Endometrium (tissue), 2 donors: ENCODE results near the gene DRICH1.
"Not testable (repeated sequence)": the region's sequence is repeated elsewhere in the genome, so short reads cannot be mapped to it uniquely, and the experiment has no call there.

Source experiments
- FAIRE-seq: peaks from 2 replicates; lab custom pipeline; 2012; peaks lifted over from hg19 to GRCh38; lab: Jason Lieb, UNC
- donor health status: control.
- donor health status: control.

The DRICH1 gene

DNA sequence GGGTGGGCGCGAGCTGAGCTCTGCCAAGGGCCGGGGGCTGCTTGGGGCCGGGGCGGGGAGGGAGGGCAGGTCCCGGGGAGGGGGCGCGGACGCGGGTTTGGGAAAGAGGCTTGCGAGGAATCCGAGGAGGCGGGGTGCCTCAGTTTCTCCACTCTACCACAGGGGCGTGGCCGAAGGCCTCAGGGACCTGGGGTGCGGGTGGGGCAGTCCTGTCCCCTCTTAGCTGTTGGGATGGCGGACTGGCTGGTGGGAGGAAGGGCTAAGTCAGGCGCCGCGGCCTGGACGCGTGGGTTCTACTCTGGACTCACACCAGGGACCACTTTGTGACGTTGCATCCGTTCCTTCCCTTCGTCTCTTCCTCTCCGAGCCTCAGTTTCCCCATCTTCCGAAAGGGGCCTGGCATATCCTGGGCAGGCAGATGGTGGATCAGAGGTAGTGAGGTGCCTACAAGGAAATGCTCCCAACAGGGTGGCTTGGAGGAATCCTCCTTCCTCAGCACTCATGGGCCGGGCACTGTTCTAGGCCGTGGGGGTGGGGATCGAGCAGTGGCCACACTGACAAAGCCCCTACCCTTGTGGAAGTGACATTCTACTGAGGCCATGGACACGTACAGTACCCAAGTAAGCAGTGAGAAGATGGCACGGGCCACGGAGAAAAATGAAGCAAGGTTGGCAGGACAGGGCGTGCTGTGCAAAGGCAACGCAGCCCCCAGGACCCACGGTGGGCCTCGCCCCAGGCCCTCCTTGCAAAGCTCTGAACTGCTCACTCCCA lies 65.2 kb downstream of the DRICH1 start:
- no peak for FAIRE-seq

DNA sequence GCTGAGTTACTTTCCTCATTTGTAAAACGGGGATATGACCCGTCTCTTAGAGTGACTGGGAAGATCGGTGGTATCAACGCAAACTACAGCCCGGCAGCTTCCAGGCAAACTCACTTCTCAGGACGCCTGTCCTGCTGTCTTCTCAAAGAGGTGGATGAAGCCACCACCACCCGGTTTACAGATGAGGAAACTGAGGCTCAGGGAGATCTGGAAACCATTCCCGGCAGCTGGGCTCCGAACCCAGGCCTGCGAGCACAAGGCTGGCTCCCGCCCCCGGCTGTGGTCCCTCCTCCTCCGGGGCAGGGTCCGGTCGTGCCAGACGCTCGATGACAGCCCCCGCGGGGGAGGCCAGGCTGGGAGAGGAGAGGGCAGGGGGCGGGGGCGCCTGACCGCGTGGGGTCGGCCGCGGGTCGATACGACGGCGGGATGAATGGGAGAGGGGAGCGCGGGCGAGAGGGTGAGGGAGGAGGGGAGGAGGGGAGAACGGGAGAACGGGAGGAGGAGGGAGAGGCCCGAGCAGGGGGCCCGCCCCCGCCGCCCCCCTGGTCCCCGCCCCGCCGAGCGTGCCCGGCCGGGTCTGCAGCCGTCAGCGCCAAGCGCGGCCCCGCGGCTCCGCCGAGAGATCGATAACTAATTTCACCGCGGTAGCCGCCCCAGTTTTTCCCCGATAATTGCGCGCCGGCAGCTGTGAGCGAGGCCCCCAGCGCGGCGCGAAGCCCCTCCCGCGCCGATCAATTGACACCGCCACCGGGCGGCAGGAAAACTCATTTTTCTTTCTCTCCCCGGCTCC lies 66.0 kb downstream of the DRICH1 start:
- no peak for FAIRE-seq

DNA sequence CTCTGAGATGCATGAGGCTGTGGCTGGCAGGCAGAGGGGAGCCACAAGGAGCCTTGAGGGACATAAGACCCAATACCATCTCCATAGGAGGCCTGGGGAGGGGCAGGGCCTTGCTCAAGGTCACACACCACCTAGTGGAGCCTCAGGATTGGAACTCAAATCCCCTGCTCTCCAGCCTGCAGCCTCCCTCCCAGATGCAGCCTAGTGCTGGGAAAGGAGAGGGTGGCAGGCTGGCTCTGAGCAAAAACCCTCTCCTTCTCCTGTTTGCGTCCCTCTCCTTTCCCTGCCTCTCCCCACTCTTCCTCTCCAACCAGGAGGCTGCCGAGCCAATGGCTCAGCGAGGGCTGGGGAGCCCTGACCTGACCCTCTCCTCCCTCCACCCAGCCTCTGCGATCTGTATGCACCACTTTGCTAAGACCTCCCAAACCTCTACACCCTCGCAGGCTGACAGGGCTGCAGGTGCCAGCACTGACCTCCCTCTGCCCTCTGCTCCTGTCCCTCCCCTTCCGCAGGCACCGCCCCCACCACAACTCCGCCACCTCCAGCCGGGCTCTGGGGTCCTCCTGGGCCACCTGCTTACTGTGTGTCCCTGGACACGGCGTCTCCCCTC lies 66.7 kb downstream of the DRICH1 start:
- no peak for FAIRE-seq

DNA sequence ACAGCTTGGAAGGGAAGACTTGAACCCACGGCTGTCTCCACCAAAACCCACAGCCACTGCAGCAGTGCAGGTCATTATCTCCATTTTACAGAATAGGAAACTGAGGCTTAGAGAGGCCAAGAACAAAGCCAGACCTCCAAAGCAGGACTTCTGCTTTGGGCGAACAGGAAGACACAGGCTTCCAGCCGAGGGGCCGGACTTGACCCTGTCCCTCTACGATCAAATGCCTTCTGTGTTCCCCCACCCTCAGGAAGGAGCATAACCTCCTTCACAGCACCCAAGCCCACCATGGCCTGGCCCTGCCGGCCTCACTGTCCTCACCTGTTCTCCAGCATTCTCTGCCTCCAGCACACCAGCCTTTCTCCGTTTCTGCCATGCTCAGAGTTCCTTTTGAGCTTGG lies 67.8 kb downstream of the DRICH1 start:
- no peak for FAIRE-seq

DNA sequence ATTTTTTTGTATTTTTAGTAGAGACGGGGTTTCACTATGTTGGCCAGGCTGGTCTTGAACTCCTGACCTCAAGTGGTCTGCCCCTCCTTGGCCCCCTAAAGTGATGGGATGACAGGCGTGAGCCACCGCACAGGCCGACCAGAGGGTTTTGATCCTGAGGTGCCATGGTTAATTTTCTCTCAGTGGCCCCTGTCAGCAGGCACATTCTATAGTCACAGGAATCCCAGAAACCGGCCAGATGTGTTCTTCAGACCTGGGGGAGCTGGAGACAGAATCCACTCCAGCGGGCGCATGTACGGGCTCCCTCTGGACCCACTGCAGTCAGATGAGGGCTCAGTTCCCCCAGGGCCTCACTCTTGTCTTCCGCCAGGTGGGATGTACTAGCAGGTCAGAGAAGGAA lies 69.0 kb downstream of the DRICH1 start:
- no peak for FAIRE-seq

DNA sequence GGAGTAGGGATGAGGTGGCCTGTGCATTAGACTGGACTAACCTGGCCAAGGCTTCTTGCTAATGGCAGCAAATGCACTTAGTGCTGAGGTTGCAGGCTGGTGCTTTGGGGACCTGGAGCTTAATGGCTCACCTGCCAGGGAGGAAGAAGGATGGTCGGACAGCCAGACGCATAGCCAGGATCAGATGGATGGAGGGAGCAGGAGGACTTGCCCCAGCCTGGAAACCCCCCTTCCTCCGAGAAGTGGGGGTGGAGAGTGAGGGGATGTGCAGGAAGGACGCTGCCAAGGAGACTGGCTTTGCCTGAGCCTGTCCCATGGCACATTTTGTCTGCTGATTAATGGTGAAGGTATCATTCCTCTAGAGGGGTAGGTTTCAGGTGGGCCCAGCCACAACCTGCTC lies 69.9 kb downstream of the DRICH1 start:
- FAIRE-seq: no peak

DNA sequence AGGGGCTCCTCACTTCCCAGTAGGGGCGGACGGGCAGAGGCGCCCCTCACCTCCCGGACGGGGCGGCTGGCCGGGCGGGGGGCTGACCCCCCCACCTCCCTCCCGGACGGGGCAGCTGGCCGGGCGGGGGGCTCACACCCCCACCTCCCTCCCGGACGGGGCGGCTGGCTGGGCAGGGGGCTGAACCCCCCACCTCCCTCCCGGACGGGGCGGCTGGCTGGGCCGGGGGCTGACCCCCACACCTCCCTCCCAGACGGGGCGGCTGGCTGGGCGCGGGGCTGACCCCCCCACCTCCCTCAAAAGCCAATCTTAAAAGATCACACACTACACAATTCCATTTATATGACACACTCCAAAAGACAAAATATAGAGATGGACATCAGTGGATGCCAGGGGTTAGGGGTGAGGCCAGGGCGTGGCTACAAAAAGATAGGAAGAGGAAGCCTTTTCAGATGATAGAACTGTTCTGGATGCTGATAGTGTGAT lies 71.1 kb downstream of the DRICH1 start:
- not testable (repeated sequence) for FAIRE-seq

DNA sequence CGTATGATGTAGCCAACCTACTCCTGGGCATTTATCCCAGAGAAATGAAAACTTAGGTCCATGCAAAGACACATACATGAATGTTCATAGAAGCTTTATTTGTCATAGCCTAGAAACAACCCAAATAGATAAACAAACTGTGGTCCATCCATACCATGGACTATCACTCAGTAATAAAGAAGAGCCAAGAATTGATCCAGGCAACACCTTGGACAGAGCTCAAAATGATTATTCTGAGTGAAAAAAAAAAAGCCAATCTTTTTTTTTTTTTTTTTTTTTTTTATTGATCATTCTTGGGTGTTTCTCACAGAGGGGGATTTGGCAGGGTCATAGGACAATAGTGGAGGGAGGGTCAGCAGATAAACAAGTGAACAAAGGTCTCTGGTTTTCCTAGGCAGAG lies 71.9 kb downstream of the DRICH1 start:
- FAIRE-seq: not testable (repeated sequence)
